Measurements from ENCODE around the gene ATF3.

ATF3 gene

GRCh38 chr1:212618466-212619210, 10.1 kb downstream of the ATF3 start:
- Histone ChIP-seq H3K9me2 (ENCODE audit: low read depth, low read length) (no peaks in the 10 kb centered on the region), H3K4me2 (ENCODE audit: low read length) (no peak overlapping the region), H4K20me1 (ENCODE audit: insufficient read depth, low read length) (no peaks in the 10 kb centered on the region), H3K4me3 (ENCODE audit: low read depth, low read length, poor library complexity, severe bottlenecking) (no peak overlapping the region), H3K9ac (ENCODE audit: low read length) (no peak overlapping the region), H2AFZ (ENCODE audit: low read length) (no peak overlapping the region), H3K27ac (ENCODE audit: low read depth, low read length, poor library complexity, severe bottlenecking) (no peak overlapping the region), H3K36me3 (ENCODE audit: insufficient read depth, low read length) (no peaks in the 10 kb centered on the region), H3K4me1 (ENCODE audit: insufficient read depth, low read length, severe bottlenecking) (no peaks in the 10 kb centered on the region), H3K27me3 (ENCODE audit: insufficient read depth, low read length) (no peaks in the 10 kb centered on the region; the same call in 1 of the 2 replicates), H3F3A (ENCODE audit: insufficient read depth, low read length) (no peaks in the 10 kb centered on the region), H3K79me2 (ENCODE audit: insufficient read depth, low read length) (no peaks in the 10 kb centered on the region), H3K9me3 (ENCODE audit: low read length) (no peaks in the 10 kb centered on the region)
- TF ChIP-seq CTCF (IDR thresholded peaks at IDR 0.05; ENCODE audit: low read length) (no peak), EZH2 (IDR thresholded peaks at IDR 0.05; ENCODE audit: borderline replicate concordance, low read length) (no peak)

- no peaks in the 10 kb centered on the region for H3K4me1 ChIP-seq (ENCODE audit: insufficient read depth, low read length, severe bottlenecking)
- no peak overlapping the region for H2AFZ ChIP-seq (ENCODE audit: low read length)
- no peak overlapping the region for H3K4me2 ChIP-seq (ENCODE audit: low read length)
- TF ChIP-seq CTCF (IDR thresholded peaks at IDR 0.05; ENCODE audit: low read length) (no peak), EZH2 (IDR thresholded peaks at IDR 0.05; ENCODE audit: borderline replicate concordance, low read length) (no peak)
- H3K9ac ChIP-seq (ENCODE audit: low read length) = no peak overlapping the region
- H3K4me3 ChIP-seq (ENCODE audit: low read depth, low read length, poor library complexity, severe bottlenecking) = no peak overlapping the region
- no peaks in the 10 kb centered on the region for H4K20me1 ChIP-seq (ENCODE audit: insufficient read depth, low read length)
- H3K27me3 ChIP-seq (ENCODE audit: insufficient read depth, low read length) = no peaks in the 10 kb centered on the region; the same call in 1 of the 2 replicates
- no peaks in the 10 kb centered on the region for H3F3A ChIP-seq (ENCODE audit: insufficient read depth, low read length)
- H3K9me3 ChIP-seq (ENCODE audit: low read length) = no peaks in the 10 kb centered on the region
- no peaks in the 10 kb centered on the region for H3K36me3 ChIP-seq (ENCODE audit: insufficient read depth, low read length)
- H3K27ac ChIP-seq (ENCODE audit: low read depth, low read length, poor library complexity, severe bottlenecking) = no peak overlapping the region
- no peaks in the 10 kb centered on the region for H3K79me2 ChIP-seq (ENCODE audit: insufficient read depth, low read length)
- H3K9me2 ChIP-seq (ENCODE audit: low read depth, low read length) = no peaks in the 10 kb centered on the region
These were observed 11.7 kb downstream of the ATF3 start for GRCh38 chr1:212620293-212620692.

GRCh38 chr1:212621043-212621948, 12.7 kb downstream of the ATF3 start:
- Histone ChIP-seq H3K36me3 (ENCODE audit: insufficient read depth, low read length) (no peaks in the 10 kb centered on the region), H3K4me2 (ENCODE audit: low read length) (no peak overlapping the region), H3K9me2 (ENCODE audit: low read depth, low read length) (no peaks in the 10 kb centered on the region), H3K9ac (ENCODE audit: low read length) (no peak overlapping the region), H3K27ac (ENCODE audit: low read depth, low read length, poor library complexity, severe bottlenecking) (no peak overlapping the region), H3F3A (ENCODE audit: insufficient read depth, low read length) (no peaks in the 10 kb centered on the region), H3K4me3 (ENCODE audit: low read depth, low read length, poor library complexity, severe bottlenecking) (no peak overlapping the region), H2AFZ (ENCODE audit: low read length) (no peak overlapping the region), H3K9me3 (ENCODE audit: low read length) (no peaks in the 10 kb centered on the region), H4K20me1 (ENCODE audit: insufficient read depth, low read length) (no peaks in the 10 kb centered on the region), H3K27me3 (ENCODE audit: insufficient read depth, low read length) (no peaks in the 10 kb centered on the region; the same call in 1 of the 2 replicates), H3K79me2 (ENCODE audit: insufficient read depth, low read length) (no peaks in the 10 kb centered on the region), H3K4me1 (ENCODE audit: insufficient read depth, low read length, severe bottlenecking) (no peaks in the 10 kb centered on the region)
- no peak for TF ChIP-seq CTCF (IDR thresholded peaks at IDR 0.05; ENCODE audit: low read length)
- TF ChIP-seq EZH2 (IDR thresholded peaks at IDR 0.05; ENCODE audit: borderline replicate concordance, low read length) = no peak

Measured in OCI-LY1 (cell line).